SK-N-SH (cell line): Measurements from ENCODE around the gene NAP1L5.

Source experiments
- CHD2 ChIP-seq: fragments of 150-350 bp; IDR thresholded peaks from 2 replicates; pipeline ENCODE4 v1.6.1; 2018; ENCODE audit warnings: low read length; ENCODE audit not compliant: partially characterized antibody
- CTCF ChIP-seq: fragments of 200-600 bp; sonication (generic); IDR thresholded peaks from 2 replicates; pipeline ENCODE4 v1.6.1; 2017; ENCODE audit warnings: antibody characterized with exemption, mild to moderate bottlenecking, moderate library complexity
- FOXJ3 ChIP-seq: sonication (generic); formaldehyde crosslinking; IDR thresholded peaks from 2 replicates; pipeline ENCODE4 v1.5.1; 2020; ENCODE audit warnings: mild to moderate bottlenecking, missing genetic modification reagents
- GABPA ChIP-seq: IDR thresholded peaks from 2 replicates; pipeline ENCODE4 v1.4.0; 2012; ENCODE audit warnings: low read depth, mild to moderate bottlenecking
- JUND ChIP-seq: IDR thresholded peaks from 2 replicates; pipeline ENCODE4 v1.4.0; 2012
- MAX ChIP-seq: IDR thresholded peaks from 2 replicates; pipeline ENCODE4 v1.4.0; 2012; ENCODE audit warnings: low read depth
- POLR2AphosphoS5 ChIP-seq: IDR thresholded peaks from 2 replicates; pipeline ENCODE4 v1.6.1; 2012; ENCODE audit warnings: low read depth, low read length
- REST ChIP-seq: IDR thresholded peaks from 2 replicates; pipeline ENCODE4 v1.6.1; 2012; ENCODE audit warnings: mild to moderate bottlenecking, low read depth, low read length, moderate library complexity
- RXRA ChIP-seq: IDR thresholded peaks from 2 replicates; pipeline ENCODE4 v1.4.0; 2012; ENCODE audit warnings: low read depth, mild to moderate bottlenecking, borderline replicate concordance
- SIN3A ChIP-seq: IDR thresholded peaks from 2 replicates; pipeline ENCODE4 v1.6.1; 2012; ENCODE audit warnings: low read depth, mild to moderate bottlenecking, low read length, moderate library complexity, borderline replicate concordance
- SMC3 ChIP-seq: IDR thresholded peaks from 2 replicates; pipeline ENCODE4 v1.6.1; 2012; ENCODE audit warnings: low read depth, low read length, improper control_type of control experiment
- TEAD4 ChIP-seq: IDR thresholded peaks from 2 replicates; pipeline ENCODE4 v1.4.0; 2012; ENCODE audit warnings: mild to moderate bottlenecking, borderline replicate concordance; ENCODE audit not compliant: insufficient read depth
- USF2 ChIP-seq: fragments of 150-350 bp; IDR thresholded peaks from 2 replicates; pipeline ENCODE4 v1.6.1; 2017; ENCODE audit warnings: antibody characterized with exemption, low read length, low read depth, borderline replicate concordance

DNA sequence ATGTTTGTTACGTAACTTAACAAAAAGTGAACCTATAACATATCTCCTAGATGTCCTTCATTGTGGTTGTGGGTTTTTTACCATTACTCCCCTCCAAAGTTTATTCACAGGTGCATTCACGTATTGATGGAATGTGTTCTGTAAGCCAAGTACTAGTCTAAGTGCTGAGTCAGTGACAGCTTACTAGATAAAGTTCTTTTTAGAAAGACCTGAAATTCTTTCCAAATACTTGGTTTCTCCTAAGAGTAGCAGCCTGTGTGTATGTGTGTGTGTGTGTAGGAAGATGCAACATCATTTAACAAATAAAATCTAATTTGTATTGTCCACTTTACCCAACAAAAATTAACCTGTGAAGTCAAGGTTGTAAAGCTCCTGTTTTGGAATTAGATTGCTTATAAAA lies 22.1 kb downstream of the NAP1L5 start:
- no peak for TF ChIP-seq CTCF
- no peak for TF ChIP-seq USF2
- TF ChIP-seq RXRA, result no peak
- TF ChIP-seq JUND, result no peak
- no peak for TF ChIP-seq SIN3A
- no peak for TF ChIP-seq TEAD4
- no peak for TF ChIP-seq POLR2AphosphoS5
- no peak for TF ChIP-seq MAX
- TF ChIP-seq GABPA, result no peak
- no peak for TF ChIP-seq REST
- TF ChIP-seq SMC3, result no peak
- TF ChIP-seq CHD2, result no peak
- TF ChIP-seq FOXJ3 (CRISPR knock-in tag), result no peak
